ENCODE measurements around the gene HPDL.
"Not testable (repeated sequence)": the region's sequence is repeated elsewhere in the genome, so short reads cannot be mapped to it uniquely, and the experiment has no call there.

Gene HPDL

DNA sequence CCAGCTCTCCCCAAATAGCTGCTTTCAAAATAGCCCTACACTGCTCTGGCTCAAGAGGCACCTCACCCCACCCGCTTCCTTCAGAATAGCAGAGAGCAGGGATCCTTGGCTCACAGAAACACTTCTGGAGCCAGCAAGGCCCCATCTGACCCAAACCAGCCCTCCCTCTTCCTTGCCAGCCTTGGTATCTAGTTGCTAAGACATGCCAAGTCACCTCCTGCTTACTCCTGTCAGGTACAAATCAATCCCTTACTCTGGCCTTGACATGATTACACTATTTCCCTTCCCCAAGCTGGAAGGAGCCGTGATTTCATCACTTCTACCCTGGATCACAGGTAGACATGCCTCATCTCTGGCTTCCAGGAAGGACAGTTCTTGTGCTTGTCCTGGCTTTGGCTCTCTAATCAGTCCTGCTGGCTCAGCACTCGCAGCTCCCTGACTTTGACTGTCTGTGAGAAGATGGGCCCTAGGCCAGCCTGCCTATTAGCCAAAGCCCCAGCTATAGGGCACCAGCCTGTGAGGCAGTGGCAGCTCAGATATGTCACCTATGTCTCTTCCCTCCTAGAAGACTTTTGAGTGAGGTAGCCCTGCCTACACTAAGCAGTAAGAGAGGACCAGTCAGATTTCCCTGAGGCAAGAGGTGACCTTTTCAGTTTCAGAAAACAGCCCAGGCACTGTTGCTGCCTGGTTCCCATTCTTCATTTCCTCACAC lies 22.4 kb downstream of the HPDL start:
- Mint-ChIP-seq H3K9me3 (no peaks in the 10 kb centered on the region), H3K27ac (no peak overlapping the region)

DNA sequence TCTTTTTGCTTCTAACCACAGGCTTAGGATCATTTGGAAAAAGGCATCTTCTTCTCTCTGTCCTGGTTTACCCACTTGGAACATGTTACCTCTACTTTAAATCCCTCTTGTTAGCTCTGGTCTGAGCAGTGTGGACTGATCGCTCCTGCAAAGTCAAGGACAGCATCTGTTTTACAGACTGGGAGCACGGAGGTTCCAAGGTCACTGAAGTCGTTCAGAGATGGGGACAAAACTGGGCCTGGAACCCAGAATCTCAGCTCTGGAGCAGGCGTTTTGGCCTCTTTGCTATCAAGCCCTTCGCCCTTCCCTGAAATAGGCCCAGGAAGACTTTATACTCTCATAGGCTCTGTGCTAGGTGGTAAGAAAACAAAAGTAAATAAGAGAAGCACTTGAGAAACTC lies 24.8 kb downstream of the HPDL start:
- Mint-ChIP-seq H3K27ac (no peak overlapping the region), H3K27me3 (ENCODE audit: low read depth) (no peaks in the 10 kb centered on the region), H3K36me3 (ENCODE audit: low read depth) (no peaks in the 10 kb centered on the region), H3K9me3 (no peaks in the 10 kb centered on the region), H3K4me1 (ENCODE audit: low read depth) (peaks cover 12% of the 10 kb centered on the region), H3K4me3 (no peak overlapping the region)
- DNase-seq (ENCODE audit: low spot score) = no peak

More for the DNA sequence above, 22.4 kb downstream of the HPDL start:
- Mint-ChIP-seq H3K4me3 (no peak overlapping the region), H3K36me3 (ENCODE audit: low read depth) (peaks cover 10% of the 10 kb centered on the region), H3K27me3 (ENCODE audit: low read depth) (no peaks in the 10 kb centered on the region), H3K4me1 (ENCODE audit: low read depth) (peaks cover 12% of the 10 kb centered on the region)
- DNase-seq (ENCODE audit: low spot score) = no peak

- DNase-seq (ENCODE audit: low spot score) = no peak
- H3K4me3 Mint-ChIP-seq = no peak overlapping the region
- H3K27ac Mint-ChIP-seq = no peak overlapping the region
- no peaks in the 10 kb centered on the region for H3K27me3 Mint-ChIP-seq (ENCODE audit: low read depth)
- no peaks in the 10 kb centered on the region for H3K9me3 Mint-ChIP-seq
- peaks cover 12% of the 10 kb centered on the region for H3K4me1 Mint-ChIP-seq (ENCODE audit: low read depth)
- H3K36me3 Mint-ChIP-seq (ENCODE audit: low read depth) = no peaks in the 10 kb centered on the region
These were observed 27.0 kb downstream of the HPDL start for GRCh38 chr1:45353685-45354084.

- Mint-ChIP-seq H3K9me3 (no peaks in the 10 kb centered on the region), H3K4me3 (no peak overlapping the region), H3K4me1 (ENCODE audit: low read depth) (peaks cover 8% of the 10 kb centered on the region), H3K36me3 (ENCODE audit: low read depth) (no peaks in the 10 kb centered on the region), H3K27me3 (ENCODE audit: low read depth) (no peaks in the 10 kb centered on the region), H3K27ac (no peak overlapping the region)
- DNase-seq (ENCODE audit: low spot score) = no peak
These were observed 28.1 kb downstream of the HPDL start for GRCh38 chr1:45354838-45355237.

- no peak for DNase-seq (ENCODE audit: low spot score)
- Mint-ChIP-seq H3K9me3 (no peaks in the 10 kb centered on the region), H3K4me3 (no peak overlapping the region), H3K36me3 (ENCODE audit: low read depth) (no peaks in the 10 kb centered on the region), H3K4me1 (ENCODE audit: low read depth) (peaks cover 6% of the 10 kb centered on the region), H3K27ac (no peak overlapping the region), H3K27me3 (ENCODE audit: low read depth) (no peaks in the 10 kb centered on the region)
These were observed 29.0 kb downstream of the HPDL start for GRCh38 chr1:45355683-45356082.

GRCh38 chr1:45356186-45356585 lies 29.5 kb downstream of the HPDL start:
- no peaks in the 10 kb centered on the region for H3K9me3 Mint-ChIP-seq
- no peak overlapping the region for H3K4me3 Mint-ChIP-seq
- H3K27me3 Mint-ChIP-seq (ENCODE audit: low read depth) = no peaks in the 10 kb centered on the region
- peaks cover 6% of the 10 kb centered on the region for H3K4me1 Mint-ChIP-seq (ENCODE audit: low read depth)
- H3K36me3 Mint-ChIP-seq (ENCODE audit: low read depth) = no peaks in the 10 kb centered on the region
- no peak overlapping the region for H3K27ac Mint-ChIP-seq
- no peak for DNase-seq (ENCODE audit: low spot score)

- Mint-ChIP-seq H3K9me3 (no peaks in the 10 kb centered on the region), H3K4me1 (ENCODE audit: low read depth) (peaks cover 2% of the 10 kb centered on the region), H3K36me3 (ENCODE audit: low read depth) (no peaks in the 10 kb centered on the region), H3K27me3 (ENCODE audit: low read depth) (no peaks in the 10 kb centered on the region), H3K4me3 (no peak overlapping the region), H3K27ac (no peak overlapping the region)
- DNase-seq (ENCODE audit: low spot score) = no peak
These were observed 33.3 kb downstream of the HPDL start for GRCh38 chr1:45359882-45360513.

GRCh38 chr1:45360981-45361380 lies 34.3 kb downstream of the HPDL start:
- H3K9me3 Mint-ChIP-seq; H3K27me3 Mint-ChIP-seq (ENCODE audit: low read depth); DNase-seq (ENCODE audit: low spot score); H3K4me1 Mint-ChIP-seq (ENCODE audit: low read depth); H3K36me3 Mint-ChIP-seq (ENCODE audit: low read depth); H3K27ac Mint-ChIP-seq; H3K4me3 Mint-ChIP-seq: not testable (repeated sequence)

DNA sequence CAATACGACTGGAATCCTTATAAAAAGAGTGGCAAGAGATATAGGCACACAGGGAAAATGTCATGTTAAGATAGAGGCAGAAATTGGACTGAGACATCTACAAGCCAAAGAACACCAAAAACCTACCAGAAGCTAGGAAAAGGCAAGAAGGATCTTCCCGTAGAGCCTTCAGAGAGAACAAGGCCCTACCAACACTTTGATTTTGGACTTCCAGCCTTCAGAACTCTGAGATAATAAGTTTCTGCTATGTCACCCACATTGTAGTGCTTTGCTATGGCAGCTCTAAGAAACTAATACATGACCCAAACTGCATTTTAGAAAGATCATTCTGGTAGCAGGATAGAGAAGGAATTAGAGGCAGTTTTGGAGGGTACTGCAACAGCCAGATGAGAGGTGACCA lies 37.6 kb downstream of the HPDL start:
- H3K4me1 Mint-ChIP-seq (ENCODE audit: low read depth) = peaks cover 2% of the 10 kb centered on the region
- DNase-seq (ENCODE audit: low spot score) = no peak
- H3K27ac Mint-ChIP-seq = no peak overlapping the region
- no peaks in the 10 kb centered on the region for H3K9me3 Mint-ChIP-seq
- no peak overlapping the region for H3K4me3 Mint-ChIP-seq
- H3K36me3 Mint-ChIP-seq (ENCODE audit: low read depth) = no peaks in the 10 kb centered on the region
- no peaks in the 10 kb centered on the region for H3K27me3 Mint-ChIP-seq (ENCODE audit: low read depth)

- peaks cover under 1% of the 10 kb centered on the region for H3K4me1 Mint-ChIP-seq (ENCODE audit: low read depth)
- H3K9me3 Mint-ChIP-seq = no peaks in the 10 kb centered on the region
- no peak overlapping the region for H3K4me3 Mint-ChIP-seq
- no peak for DNase-seq (ENCODE audit: low spot score)
- H3K36me3 Mint-ChIP-seq (ENCODE audit: low read depth) = no peaks in the 10 kb centered on the region
- no peaks in the 10 kb centered on the region for H3K27me3 Mint-ChIP-seq (ENCODE audit: low read depth)
- H3K27ac Mint-ChIP-seq = no peak overlapping the region
These were observed 38.4 kb downstream of the HPDL start for GRCh38 chr1:45365051-45365450.

DNA sequence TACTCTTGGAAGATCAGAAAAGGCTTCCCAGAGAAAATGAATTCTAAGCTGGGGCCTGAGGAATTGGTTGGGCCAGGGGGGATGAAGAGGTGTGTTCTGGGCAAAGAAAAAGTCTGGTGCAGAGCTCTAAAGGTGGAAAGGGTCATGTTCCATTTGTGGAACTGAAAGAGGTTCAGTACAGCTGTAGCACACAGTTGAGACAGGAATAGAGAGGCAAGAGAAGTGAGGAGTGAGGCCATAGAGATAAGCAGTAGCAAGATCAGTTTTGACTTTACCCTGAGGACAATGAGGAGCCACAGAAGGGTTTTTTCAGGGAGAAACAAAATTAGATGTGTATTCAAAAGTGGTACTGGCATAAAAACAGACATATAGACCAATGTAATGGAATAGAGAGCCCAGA lies 43.9 kb downstream of the HPDL start:
- Mint-ChIP-seq H3K36me3 (ENCODE audit: low read depth) (no peaks in the 10 kb centered on the region), H3K4me1 (ENCODE audit: low read depth) (peaks cover 4% of the 10 kb centered on the region), H3K27me3 (ENCODE audit: low read depth) (peaks cover 2% of the 10 kb centered on the region), H3K4me3 (no peak overlapping the region), H3K9me3 (no peaks in the 10 kb centered on the region), H3K27ac (no peak overlapping the region)
- DNase-seq (ENCODE audit: low spot score) = no peak

DNA sequence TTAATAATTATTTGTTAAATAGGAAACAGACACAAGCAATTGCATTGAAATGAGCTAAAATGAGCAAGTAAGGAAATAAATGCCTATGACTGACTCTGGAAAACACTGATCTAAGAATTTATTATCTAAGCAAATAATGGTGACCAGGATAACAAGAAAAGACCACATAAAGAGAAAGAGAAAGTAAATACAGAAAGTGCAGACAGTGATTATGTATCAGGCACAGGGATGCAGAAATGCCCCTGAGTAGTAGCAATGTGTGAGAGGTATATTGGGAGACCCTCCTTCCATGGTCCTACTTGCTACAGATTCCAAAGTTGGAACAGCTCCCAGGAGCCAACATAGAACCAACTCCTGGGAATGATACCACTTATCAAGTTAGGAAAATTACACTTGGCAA lies 46.9 kb downstream of the HPDL start:
- no peak overlapping the region for H3K27ac Mint-ChIP-seq
- peaks cover 4% of the 10 kb centered on the region for H3K4me1 Mint-ChIP-seq (ENCODE audit: low read depth)
- no peaks in the 10 kb centered on the region for H3K36me3 Mint-ChIP-seq (ENCODE audit: low read depth)
- H3K4me3 Mint-ChIP-seq = no peak overlapping the region
- no peak for DNase-seq (ENCODE audit: low spot score)
- H3K9me3 Mint-ChIP-seq = no peaks in the 10 kb centered on the region
- peaks cover 2% of the 10 kb centered on the region for H3K27me3 Mint-ChIP-seq (ENCODE audit: low read depth)

DNA sequence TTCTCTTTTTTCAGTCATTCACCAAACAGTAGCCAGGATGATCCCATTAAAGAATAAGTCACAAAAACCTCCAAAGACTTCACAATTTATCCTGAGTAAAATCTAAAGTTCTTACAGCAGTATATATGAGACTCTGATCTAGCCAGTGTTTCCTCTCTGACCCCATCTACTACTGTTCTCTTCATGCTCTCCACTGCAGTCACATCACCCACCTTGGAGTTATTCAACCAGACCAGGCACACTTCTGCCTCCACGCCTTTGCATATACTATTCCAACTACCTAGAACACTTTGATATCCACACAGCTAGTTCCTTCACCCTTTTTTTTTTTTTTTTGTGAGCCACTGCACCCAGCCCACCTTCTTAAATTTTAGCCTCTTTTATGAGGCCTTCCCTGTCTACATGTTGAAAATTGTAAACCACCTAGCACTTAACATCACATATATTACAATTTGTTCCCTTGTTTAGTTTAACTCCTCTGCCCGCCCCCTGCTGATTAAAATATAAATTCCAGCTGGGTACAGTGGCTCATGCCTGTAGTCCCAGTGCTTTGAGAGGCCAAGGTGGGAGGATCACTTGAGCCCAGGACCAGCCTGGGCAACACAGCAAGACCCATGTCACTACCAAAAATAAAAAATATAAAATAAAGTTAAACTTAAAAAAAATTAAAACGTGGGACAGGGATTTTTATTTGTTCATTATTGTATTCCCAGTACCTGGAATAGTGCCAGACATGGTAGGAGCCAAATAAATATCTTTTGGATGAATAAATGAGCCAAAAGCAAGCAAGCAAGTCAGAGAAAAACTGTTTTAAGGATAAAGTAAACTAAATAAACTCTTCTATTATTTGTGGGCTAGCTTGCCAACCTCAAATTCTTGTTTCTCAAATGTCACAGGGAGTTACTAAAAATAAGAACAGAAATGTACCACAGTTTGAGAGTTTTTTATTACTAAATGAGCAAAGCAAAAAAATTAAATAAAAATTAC lies 48.7 kb downstream of the HPDL start:
- Mint-ChIP-seq H3K4me1 (ENCODE audit: low read depth) (peaks cover 4% of the 10 kb centered on the region), H3K27me3 (ENCODE audit: low read depth) (peaks cover 2% of the 10 kb centered on the region), H3K36me3 (ENCODE audit: low read depth) (no peaks in the 10 kb centered on the region), H3K9me3 (no peaks in the 10 kb centered on the region), H3K4me3 (no peak overlapping the region), H3K27ac (no peak overlapping the region)
- DNase-seq (ENCODE audit: low spot score) = no peak

GRCh38 chr1:45378184-45378583 lies 51.5 kb downstream of the HPDL start:
- Mint-ChIP-seq H3K4me3 (no peak overlapping the region), H3K36me3 (ENCODE audit: low read depth) (no peaks in the 10 kb centered on the region), H3K27ac (no peak overlapping the region), H3K9me3 (no peaks in the 10 kb centered on the region), H3K4me1 (ENCODE audit: low read depth) (peaks cover 2% of the 10 kb centered on the region), H3K27me3 (ENCODE audit: low read depth) (peaks cover 4% of the 10 kb centered on the region)
- DNase-seq (ENCODE audit: low spot score) = no peak

Measured in T-helper 2 cell treated with Interferon-gamma antibody and Interleukin-4, amounts not matched to agents 5 μg/mL and 100 μg/mL, for 36 hours (primary cell).